SK-N-MC (cell line): Measurements from ENCODE around the gene FYB2.

ENCODE experiments used
- DNase-seq: peaks from one replicate; pipeline ENCODE4 v3.0.0-alpha.2; 2011; ENCODE audit warnings: low read depth, low spot score
- H3K27ac ChIP-seq: fragments of 200-600 bp; sonication (generic); 2 replicates; pipeline ENCODE4 v1.5.1; 2016; ENCODE audit warnings: mixed run types
- H3K36me3 ChIP-seq: fragments of 200-600 bp; sonication (generic); 2 replicates; pipeline ENCODE4 v1.6.1; 2017; ENCODE audit warnings: antibody characterized with exemption, low read length, mixed read lengths; ENCODE audit not compliant: insufficient read depth
- H3K4me3 ChIP-seq: fragments of 200-600 bp; sonication (generic); 2 replicates; pipeline ENCODE4 v1.5.1; 2016
- H3K9ac ChIP-seq: fragments of 200-600 bp; sonication (generic); 2 replicates; pipeline ENCODE4 v1.8.0; 2017; ENCODE audit warnings: mixed run types, mixed read lengths; ENCODE audit not compliant: insufficient read length
- H3K9me3 ChIP-seq: fragments of 200-600 bp; sonication (generic); 2 replicates; pipeline ENCODE4 v1.6.1; 2017; ENCODE audit warnings: low read depth, mild to moderate bottlenecking, antibody characterized with exemption, low read length, moderate library complexity, mixed read lengths
- EZH2 ChIP-seq: fragments of 200-600 bp; sonication (generic); IDR thresholded peaks from one replicate; pipeline ENCODE4 v1.6.1; 2017; ENCODE audit warnings: antibody characterized with exemption
- FOXP2 ChIP-seq: optimal IDR thresholded peaks from 2 replicates; pipeline ENCODE3; 2011; ENCODE audit warnings: mild to moderate bottlenecking, moderate library complexity; ENCODE audit not compliant: insufficient read depth; ENCODE audit errors: extremely low read length, control extremely low read depth
- POLR2AphosphoS5 ChIP-seq: IDR thresholded peaks from 2 replicates; pipeline ENCODE4 v1.6.1; 2012; ENCODE audit warnings: mild to moderate bottlenecking, low read depth, low read length, borderline replicate concordance

Gene FYB2

GRCh38 chr1:56814205-56814604 is 5.0 kb downstream of the FYB2 start:
- Histone ChIP-seq H3K27ac (no peak overlapping the region), H3K4me3 (no peak overlapping the region), H3K36me3 (no peaks in the 10 kb centered on the region), H3K9me3 (no peaks in the 10 kb centered on the region), H3K9ac (no peak overlapping the region)
- no peak for DNase-seq
- TF ChIP-seq EZH2 (no peak), FOXP2 (no peak), POLR2AphosphoS5 (no peak)

- DNase-seq = no peak
- Histone ChIP-seq H3K4me3 (no peak overlapping the region), H3K9ac (no peak overlapping the region), H3K36me3 (no peaks in the 10 kb centered on the region), H3K9me3 (no peaks in the 10 kb centered on the region), H3K27ac (no peak overlapping the region)
- no peak for TF ChIP-seq POLR2AphosphoS5
- no peak for TF ChIP-seq EZH2
- no peak for TF ChIP-seq FOXP2
Measured at GRCh38 chr1:56811331-56811730, 7.9 kb downstream of the FYB2 start.

- no peak for TF ChIP-seq POLR2AphosphoS5
- no peak for TF ChIP-seq FOXP2
- TF ChIP-seq EZH2 = no peak
- H3K9ac ChIP-seq = no peak overlapping the region
- no peak overlapping the region for H3K4me3 ChIP-seq
- no peaks in the 10 kb centered on the region for H3K36me3 ChIP-seq
- no peak for DNase-seq
- H3K27ac ChIP-seq = no peak overlapping the region
- no peaks in the 10 kb centered on the region for H3K9me3 ChIP-seq
Measured at GRCh38 chr1:56808410-56808809, 10.8 kb downstream of the FYB2 start.

- Histone ChIP-seq H3K9me3 (no peaks in the 10 kb centered on the region), H3K27ac (no peak overlapping the region), H3K9ac (no peak overlapping the region), H3K36me3 (no peaks in the 10 kb centered on the region), H3K4me3 (no peak overlapping the region)
- DNase-seq = peak; percentile 16
- no peak for TF ChIP-seq EZH2
- TF ChIP-seq POLR2AphosphoS5 = no peak
- no peak for TF ChIP-seq FOXP2
Measured at GRCh38 chr1:56806804-56807203, 12.4 kb downstream of the FYB2 start.

GRCh38 chr1:56803561-56804156 is 15.5 kb downstream of the FYB2 start:
- H3K36me3 ChIP-seq = no peaks in the 10 kb centered on the region
- no peak overlapping the region for H3K4me3 ChIP-seq
- no peak overlapping the region for H3K27ac ChIP-seq
- no peak for DNase-seq
- H3K9ac ChIP-seq = no peak overlapping the region
- H3K9me3 ChIP-seq = no peaks in the 10 kb centered on the region
- no peak for TF ChIP-seq FOXP2
- no peak for TF ChIP-seq POLR2AphosphoS5
- no peak for TF ChIP-seq EZH2

- Histone ChIP-seq H3K9ac (no peak overlapping the region), H3K9me3 (no peaks in the 10 kb centered on the region), H3K27ac (no peak overlapping the region), H3K4me3 (no peak overlapping the region), H3K36me3 (no peaks in the 10 kb centered on the region)
- TF ChIP-seq FOXP2 = no peak
- TF ChIP-seq POLR2AphosphoS5 = no peak
- no peak for TF ChIP-seq EZH2
- no peak for DNase-seq
Measured at GRCh38 chr1:56799605-56800400, 19.4 kb downstream of the FYB2 start.

- no peak for DNase-seq
- no peak overlapping the region for H3K9ac ChIP-seq
Measured at GRCh38 chr1:56798053-56798471, 21.1 kb downstream of the FYB2 start.

GRCh38 chr1:56797065-56797685 is 22.0 kb downstream of the FYB2 start:
- no peak for DNase-seq
- H3K9ac ChIP-seq = no peak overlapping the region
- H3K27ac ChIP-seq = no peak overlapping the region
- TF ChIP-seq FOXP2 (no peak), EZH2 (no peak)
- H3K36me3 ChIP-seq = no peaks in the 10 kb centered on the region
- H3K4me3 ChIP-seq = no peak overlapping the region
- no peaks in the 10 kb centered on the region for H3K9me3 ChIP-seq

More at GRCh38 chr1:56798053-56798471, 21.1 kb downstream of the FYB2 start:
- Histone ChIP-seq H3K36me3 (no peaks in the 10 kb centered on the region), H3K9me3 (no peaks in the 10 kb centered on the region), H3K27ac (no peak overlapping the region), H3K4me3 (no peak overlapping the region)
- no peak for TF ChIP-seq EZH2
- TF ChIP-seq FOXP2 = no peak
- TF ChIP-seq POLR2AphosphoS5 = no peak

- DNase-seq = no peak
- Histone ChIP-seq H3K9me3 (no peaks in the 10 kb centered on the region), H3K27ac (no peak overlapping the region), H3K36me3 (no peaks in the 10 kb centered on the region), H3K4me3 (no peak overlapping the region), H3K9ac (no peak overlapping the region)
- TF ChIP-seq FOXP2 = no peak
- no peak for TF ChIP-seq POLR2AphosphoS5
- no peak for TF ChIP-seq EZH2
Measured at GRCh38 chr1:56795870-56796269, 23.3 kb downstream of the FYB2 start.
